HEK293T (cell line): Measurements from ENCODE around the gene CLCN3.

Source experiments
- CTBP1 ChIP-seq: fragments of 450-650 bp; IDR thresholded peaks from 2 replicates; pipeline ENCODE4 v1.6.1; 2016; ENCODE audit warnings: borderline replicate concordance
- ELF4 ChIP-seq: fragments of 450-650 bp; IDR thresholded peaks from 2 replicates; pipeline ENCODE4 v1.6.1; 2017; ENCODE audit warnings: antibody characterized with exemption
- FOXK2 ChIP-seq: fragments of 450-650 bp; IDR thresholded peaks from 2 replicates; pipeline ENCODE4 v1.6.1; 2016; ENCODE audit warnings: mild to moderate bottlenecking
- FOXM1 ChIP-seq: fragments of 450-650 bp; IDR thresholded peaks from 2 replicates; pipeline ENCODE4 v1.6.1; 2017; ENCODE audit warnings: mild to moderate bottlenecking, borderline replicate concordance
- HDGF ChIP-seq: fragments of 450-650 bp; IDR thresholded peaks from 2 replicates; pipeline ENCODE4 v1.6.1; 2017; ENCODE audit warnings: antibody characterized with exemption, borderline replicate concordance
- NFRKB ChIP-seq: fragments of 450-650 bp; IDR thresholded peaks from 2 replicates; pipeline ENCODE4 v1.6.1; 2016; ENCODE audit warnings: mild to moderate bottlenecking, moderate library complexity
- SP1 ChIP-seq: fragments of 450-650 bp; IDR thresholded peaks from 2 replicates; pipeline ENCODE4 v1.6.1; 2017
- SUZ12 ChIP-seq: fragments of 450-650 bp; IDR thresholded peaks from 2 replicates; pipeline ENCODE4 v1.6.1; 2016; ENCODE audit warnings: mild to moderate bottlenecking

DNA sequence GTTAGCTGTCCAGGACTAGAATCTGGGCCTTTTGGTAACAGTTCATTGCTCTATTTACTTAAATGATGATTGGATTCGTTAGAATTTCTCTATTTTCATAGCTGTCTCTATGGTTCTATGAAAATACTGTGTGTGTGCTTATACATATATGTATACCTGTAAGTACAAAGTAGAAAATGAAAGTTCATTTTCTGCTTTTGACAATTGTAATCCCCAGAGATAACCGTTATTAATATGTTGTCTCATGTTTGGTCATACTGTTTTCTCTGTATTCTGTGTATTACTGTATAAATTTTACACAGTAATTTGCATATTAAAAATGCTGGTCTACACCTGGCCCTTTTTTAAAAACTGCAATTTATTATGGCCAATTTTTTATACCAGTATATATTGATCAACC lies 55.4 kb downstream of the CLCN3 start:
- no peak for TF ChIP-seq FOXK2
- no peak for TF ChIP-seq HDGF
- TF ChIP-seq NFRKB: no peak
- no peak for TF ChIP-seq FOXM1
- no peak for TF ChIP-seq SP1
- TF ChIP-seq ELF4: no peak
- no peak for TF ChIP-seq SUZ12
- TF ChIP-seq CTBP1: no peak
